BE2C (cell line): ENCODE measurements around the gene CPE.

Experiments used
- DNase-seq: peaks from one replicate; pipeline ENCODE4 v3.0.0-alpha.2; 2020
- H3K27me3 ChIP-seq: fragments of 250-450 bp; sonication (Bioruptor Pico); 2 replicates; pipeline ENCODE4 v1.5.1; 2020; ENCODE audit warnings: mild to moderate bottlenecking
- H3K36me3 ChIP-seq: fragments of 250-450 bp; sonication (Bioruptor Pico); 2 replicates; pipeline ENCODE4 v1.5.1; 2020; ENCODE audit warnings: mild to moderate bottlenecking
- H3K4me1 ChIP-seq: fragments of 250-450 bp; sonication (Bioruptor Pico); 2 replicates; pipeline ENCODE4 v1.5.1; 2020
- H3K4me3 ChIP-seq: 2 replicates; pipeline ENCODE4 v1.5.1; 2011; ENCODE audit warnings: low read depth, low read length
- H3K9me3 ChIP-seq: fragments of 250-450 bp; sonication (Bioruptor Pico); 2 replicates; pipeline ENCODE4 v1.5.1; 2020
- TF ChIP-seq, protein P1 (sequence below): IDR thresholded peaks from 2 replicates; pipeline ENCODE4 v1.5.1; 2012; ENCODE audit warnings: mild to moderate bottlenecking, low read depth, low read length

The CPE gene

GRCh38 chr4:165520086-165520485 is 141.3 kb downstream of the CPE start:
- no peaks in the 10 kb centered on the region; the same call in 1 of the 2 replicates for H3K27me3 ChIP-seq
- H3K9me3 ChIP-seq: no peaks in the 10 kb centered on the region
- H3K4me1 ChIP-seq: no peaks in the 10 kb centered on the region
- no peak for DNase-seq
- TF ChIP-seq, protein P1, sequence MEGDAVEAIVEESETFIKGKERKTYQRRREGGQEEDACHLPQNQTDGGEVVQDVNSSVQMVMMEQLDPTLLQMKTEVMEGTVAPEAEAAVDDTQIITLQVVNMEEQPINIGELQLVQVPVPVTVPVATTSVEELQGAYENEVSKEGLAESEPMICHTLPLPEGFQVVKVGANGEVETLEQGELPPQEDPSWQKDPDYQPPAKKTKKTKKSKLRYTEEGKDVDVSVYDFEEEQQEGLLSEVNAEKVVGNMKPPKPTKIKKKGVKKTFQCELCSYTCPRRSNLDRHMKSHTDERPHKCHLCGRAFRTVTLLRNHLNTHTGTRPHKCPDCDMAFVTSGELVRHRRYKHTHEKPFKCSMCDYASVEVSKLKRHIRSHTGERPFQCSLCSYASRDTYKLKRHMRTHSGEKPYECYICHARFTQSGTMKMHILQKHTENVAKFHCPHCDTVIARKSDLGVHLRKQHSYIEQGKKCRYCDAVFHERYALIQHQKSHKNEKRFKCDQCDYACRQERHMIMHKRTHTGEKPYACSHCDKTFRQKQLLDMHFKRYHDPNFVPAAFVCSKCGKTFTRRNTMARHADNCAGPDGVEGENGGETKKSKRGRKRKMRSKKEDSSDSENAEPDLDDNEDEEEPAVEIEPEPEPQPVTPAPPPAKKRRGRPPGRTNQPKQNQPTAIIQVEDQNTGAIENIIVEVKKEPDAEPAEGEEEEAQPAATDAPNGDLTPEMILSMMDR: no peak
- no peaks in the 10 kb centered on the region for H3K36me3 ChIP-seq
- no peak overlapping the region for H3K4me3 ChIP-seq

- DNase-seq: no peak
- Histone ChIP-seq H3K36me3 (no peaks in the 10 kb centered on the region), H3K4me1 (no peaks in the 10 kb centered on the region), H3K9me3 (no peaks in the 10 kb centered on the region), H3K27me3 (no peaks in the 10 kb centered on the region; the same call in 1 of the 2 replicates), H3K4me3 (no peak overlapping the region)
- TF ChIP-seq, protein P1: no peak
Measured at GRCh38 chr4:165522050-165522449, 143.2 kb downstream of the CPE start.

DNA sequence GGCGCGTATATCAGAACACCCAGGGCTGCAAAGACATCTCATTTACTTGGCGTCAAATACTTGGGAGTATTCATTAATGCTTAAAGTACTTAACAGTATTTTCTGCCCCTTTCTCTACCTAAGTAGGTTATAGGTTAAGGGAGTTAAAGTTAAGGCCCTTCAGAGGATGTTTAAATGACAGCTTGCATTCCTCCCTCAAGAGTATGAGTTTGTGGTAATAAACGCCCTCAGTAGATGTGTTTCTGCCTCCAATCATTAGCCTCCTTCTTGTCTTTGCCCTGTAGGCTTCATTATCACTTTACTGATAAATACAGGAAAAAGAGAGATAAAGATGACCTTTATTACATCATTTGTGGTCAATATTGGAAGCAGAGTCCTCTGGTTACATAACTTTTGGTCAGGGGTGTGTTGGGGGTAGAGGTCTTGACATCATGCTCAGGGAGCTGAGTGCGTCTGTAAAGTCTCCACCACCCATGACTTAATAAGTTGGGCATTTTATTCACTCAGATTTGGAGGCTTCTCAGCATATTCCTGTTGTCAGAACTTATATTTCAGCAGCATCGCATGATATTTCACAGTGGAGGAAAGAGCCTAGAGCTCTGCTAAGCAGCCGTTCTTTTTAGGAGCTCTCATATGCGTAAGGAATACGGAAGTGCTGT is 145.9 kb downstream of the CPE start:
- no peak for DNase-seq
- TF ChIP-seq, protein P1: no peak
- Histone ChIP-seq H3K9me3 (no peaks in the 10 kb centered on the region), H3K4me3 (no peak overlapping the region), H3K4me1 (no peaks in the 10 kb centered on the region), H3K27me3 (no peaks in the 10 kb centered on the region; the same call in 1 of the 2 replicates), H3K36me3 (no peaks in the 10 kb centered on the region)

GRCh38 chr4:165532976-165533375 is 154.2 kb downstream of the CPE start:
- TF ChIP-seq, protein P1: no peak
- Histone ChIP-seq H3K9me3 (no peaks in the 10 kb centered on the region), H3K4me3 (no peak overlapping the region), H3K36me3 (no peaks in the 10 kb centered on the region), H3K27me3 (peaks cover 2% of the 10 kb centered on the region), H3K4me1 (no peaks in the 10 kb centered on the region)
- DNase-seq: no peak

DNA sequence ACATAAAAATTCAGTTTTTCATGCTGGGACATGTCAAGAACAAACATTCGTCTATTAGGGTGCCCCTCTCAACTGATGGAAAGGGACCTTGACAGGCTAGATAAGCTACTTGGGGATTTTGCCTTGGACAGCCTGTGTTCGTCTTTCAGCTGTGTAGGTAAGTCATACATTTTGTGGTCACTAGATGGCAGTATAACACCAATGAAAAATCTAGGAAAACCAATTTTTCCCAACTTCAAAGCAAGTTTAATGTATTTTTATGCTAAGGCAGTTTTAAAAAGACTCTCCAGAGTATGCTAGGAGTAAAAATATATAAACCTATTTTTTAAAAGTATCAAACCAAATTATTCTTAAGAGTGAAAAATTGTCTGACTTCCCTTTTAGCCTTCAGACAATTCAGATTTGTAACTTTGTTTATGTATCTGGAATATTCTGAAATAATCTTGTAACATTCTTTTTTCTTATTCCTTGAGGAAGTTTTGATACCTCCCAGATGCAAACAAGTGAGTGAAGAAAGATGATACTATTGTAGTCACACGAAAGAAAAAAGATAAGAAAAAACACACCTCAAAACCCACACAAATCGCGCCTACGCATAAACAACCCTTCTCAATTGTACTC is 158.3 kb downstream of the CPE start:
- H3K27me3 ChIP-seq: peaks cover 2% of the 10 kb centered on the region
- H3K9me3 ChIP-seq: no peaks in the 10 kb centered on the region
- H3K4me1 ChIP-seq: peaks cover 1% of the 10 kb centered on the region; the same call in 1 of the 2 replicates
- no peaks in the 10 kb centered on the region for H3K36me3 ChIP-seq
- H3K4me3 ChIP-seq: no peak overlapping the region
- TF ChIP-seq, protein P1: peak; percentile 59
- DNase-seq: no peak

DNA sequence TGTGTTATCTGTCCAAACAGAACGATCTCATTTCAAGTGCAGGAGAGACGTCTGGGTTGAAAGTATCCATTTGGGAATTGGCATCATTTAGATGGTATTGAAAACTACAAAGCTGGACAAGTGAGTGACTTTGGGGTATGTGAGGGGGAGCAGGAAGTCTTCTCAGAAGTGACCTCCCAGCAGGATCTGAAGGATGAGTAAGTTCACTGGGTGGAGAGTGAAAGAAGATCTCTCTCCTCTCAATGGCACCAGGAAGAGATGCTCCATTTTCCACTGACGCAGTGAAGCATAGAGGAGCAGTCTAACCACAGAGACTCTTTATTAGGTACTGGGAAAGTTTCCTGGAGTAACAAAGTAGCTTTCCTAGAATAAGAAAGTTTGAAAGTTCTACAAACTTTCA is 161.0 kb downstream of the CPE start:
- Histone ChIP-seq H3K9me3 (no peaks in the 10 kb centered on the region), H3K4me3 (no peak overlapping the region), H3K36me3 (no peaks in the 10 kb centered on the region), H3K27me3 (peaks cover 2% of the 10 kb centered on the region; the same call in 1 of the 2 replicates), H3K4me1 (peaks cover 5% of the 10 kb centered on the region; the same call in 1 of the 2 replicates)
- no peak for DNase-seq
- TF ChIP-seq, protein P1: no peak
